HG03135 (cell line): Measurements from ENCODE around the gene ACBD4.
"Not testable (repeated sequence)": the region's sequence is repeated elsewhere in the genome, so short reads cannot be mapped to it uniquely, and the experiment has no call there.

ENCODE experiments used
- ATAC-seq: cut with Tn5 transposase; IDR thresholded peaks from one replicate; pipeline ENCODE4 v1.9.1; 2021; ENCODE audit warnings: mild to moderate bottlenecking, moderate library complexity; ENCODE audit not compliant: unreplicated experiment

ACBD4 gene

GRCh38 chr17:45117848-45118646 is 17.4 kb upstream of the ACBD4 start:
- no peak for ATAC-seq

GRCh38 chr17:45118691-45119090 is 16.8 kb upstream of the ACBD4 start:
- no peak for ATAC-seq

- no peak for ATAC-seq
These were observed 15.5 kb upstream of the ACBD4 start for GRCh38 chr17:45119964-45120363.

GRCh38 chr17:45120558-45120957 is 14.9 kb upstream of the ACBD4 start:
- no peak for ATAC-seq

- no peak for ATAC-seq
These were observed 14.4 kb upstream of the ACBD4 start for GRCh38 chr17:45121055-45121454.

GRCh38 chr17:45123076-45123770 is 12.3 kb upstream of the ACBD4 start:
- ATAC-seq = no peak

GRCh38 chr17:45123930-45124796 is 11.3 kb upstream of the ACBD4 start:
- no peak for ATAC-seq

GRCh38 chr17:45124797-45125122 is 10.7 kb upstream of the ACBD4 start:
- not testable (repeated sequence) for ATAC-seq

- ATAC-seq = no peak
These were observed 10.0 kb upstream of the ACBD4 start for GRCh38 chr17:45125509-45125908.

- no peak for ATAC-seq
These were observed 8.3 kb upstream of the ACBD4 start for GRCh38 chr17:45127207-45127547.

- ATAC-seq = no peak
These were observed 7.8 kb upstream of the ACBD4 start for GRCh38 chr17:45127548-45128300.

- ATAC-seq = no peak
These were observed 7.2 kb upstream of the ACBD4 start for GRCh38 chr17:45128331-45128730.

- ATAC-seq = no peak
These were observed 6.5 kb upstream of the ACBD4 start for GRCh38 chr17:45128989-45129388.

- no peak for ATAC-seq
These were observed 6.0 kb upstream of the ACBD4 start for GRCh38 chr17:45129426-45129939.

GRCh38 chr17:45129940-45130680 is 5.4 kb upstream of the ACBD4 start:
- no peak for ATAC-seq

- ATAC-seq = no peak
These were observed 4.5 kb upstream of the ACBD4 start for GRCh38 chr17:45130681-45131615.

- no peak for ATAC-seq
These were observed 3.7 kb upstream of the ACBD4 start for GRCh38 chr17:45131616-45132319.

GRCh38 chr17:45132320-45132571 is 3.2 kb upstream of the ACBD4 start, which contains the start of gene PLCD3:
PLCD3 (minus strand) TSS chr17:45132515; CDS start chr17:45132410, 105 bp downstream.
- ATAC-seq = no peak
